HT-29 (cell line): ENCODE data around the gene ADGRD1. TPM values are rescaled to one million over a fixed set of nuclear protein-coding genes. Genes with fewer than 3 reads are reported as not detected.

Source experiments
- DNase-seq: peaks from one replicate; pipeline ENCODE4 v3.0.0-alpha.2; 2015; ENCODE audit warnings: low spot score
- small RNA-seq: library from RNA; depleted of rRNA; stranded (forward); fragments of <200 nt; gene quantifications from one replicate; pipeline ENCODE3, GENCODE V24; 2014
- total RNA-seq: library from RNA; depleted of rRNA; stranded (reverse); fragments of >200 nt; shearing (Covaris generic); gene quantifications from 2 replicates; pipeline ENCODE4 v1.2.3, GENCODE V29; 2014; rRNA removed

The ADGRD1 gene
- total RNA-seq, 1 experiment from 2014 or later = not detected

DNA sequence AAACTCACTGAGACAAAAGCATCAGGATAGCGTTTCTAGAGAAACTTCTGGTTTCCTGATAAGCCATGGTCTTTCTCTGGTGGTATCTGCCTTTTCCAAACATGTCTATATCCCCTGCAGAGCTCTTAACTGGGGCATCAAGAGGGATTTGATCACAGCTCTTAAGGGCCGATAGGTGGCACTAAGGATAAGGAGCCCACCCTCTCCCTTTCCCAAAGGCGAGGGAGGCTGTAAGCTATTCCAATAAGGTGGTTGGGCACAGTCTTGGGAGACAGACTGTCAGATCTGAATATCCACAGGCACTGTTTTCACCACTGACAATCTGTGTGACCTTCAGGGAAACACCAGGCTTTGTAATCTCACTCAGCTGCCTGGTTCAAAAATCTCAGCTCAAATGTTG is 206.0 kb downstream of the ADGRD1 start:
- peak; percentile 25 for DNase-seq

DNA sequence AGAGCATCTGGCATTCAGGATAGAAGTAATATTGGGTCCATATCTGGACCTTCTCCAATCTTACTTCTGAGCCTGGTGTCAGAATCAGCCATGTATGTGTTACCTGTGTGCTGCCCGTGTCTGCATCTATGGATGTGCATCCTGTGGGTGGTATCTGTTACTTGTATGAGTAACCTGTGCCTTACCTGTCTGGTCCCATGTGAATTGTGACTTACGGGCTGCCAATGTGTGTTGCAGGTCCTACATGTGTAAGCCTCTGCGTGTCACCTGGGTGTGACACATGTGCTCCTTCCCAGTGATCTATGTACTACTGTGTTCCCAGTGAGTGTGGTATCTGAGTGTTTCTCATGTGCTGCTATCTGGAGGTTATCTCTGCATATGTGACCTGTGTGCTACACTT is 208.4 kb downstream of the ADGRD1 start:
- no peak for DNase-seq

DNA sequence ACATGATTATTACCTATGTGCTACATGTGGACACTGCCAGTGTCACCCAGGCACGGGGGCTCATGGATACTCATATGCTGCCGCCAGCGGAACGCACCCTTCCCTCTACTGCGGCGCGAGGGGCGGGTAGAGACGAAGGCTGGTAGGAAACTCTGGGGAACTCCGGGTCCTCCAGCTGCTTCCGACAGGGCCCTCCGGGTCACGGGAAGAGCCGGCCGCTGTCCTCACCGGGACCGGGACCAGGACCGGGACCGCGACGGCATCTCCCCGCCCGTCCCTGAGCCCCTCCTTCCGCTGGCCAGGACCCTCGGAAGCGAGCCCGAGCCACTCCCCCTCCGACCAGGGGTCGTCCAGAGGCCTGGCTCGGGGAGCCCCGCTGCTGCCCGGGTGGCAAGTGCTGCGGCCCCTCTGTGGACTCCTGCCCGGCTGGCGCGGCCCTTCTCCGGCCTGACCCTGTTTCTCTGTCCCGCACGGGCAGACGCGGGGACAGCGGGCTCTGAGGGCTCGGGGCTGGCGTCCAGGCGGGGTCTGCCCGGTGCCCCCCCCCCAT is 209.6 kb downstream of the ADGRD1 start:
- DNase-seq = no peak

DNA sequence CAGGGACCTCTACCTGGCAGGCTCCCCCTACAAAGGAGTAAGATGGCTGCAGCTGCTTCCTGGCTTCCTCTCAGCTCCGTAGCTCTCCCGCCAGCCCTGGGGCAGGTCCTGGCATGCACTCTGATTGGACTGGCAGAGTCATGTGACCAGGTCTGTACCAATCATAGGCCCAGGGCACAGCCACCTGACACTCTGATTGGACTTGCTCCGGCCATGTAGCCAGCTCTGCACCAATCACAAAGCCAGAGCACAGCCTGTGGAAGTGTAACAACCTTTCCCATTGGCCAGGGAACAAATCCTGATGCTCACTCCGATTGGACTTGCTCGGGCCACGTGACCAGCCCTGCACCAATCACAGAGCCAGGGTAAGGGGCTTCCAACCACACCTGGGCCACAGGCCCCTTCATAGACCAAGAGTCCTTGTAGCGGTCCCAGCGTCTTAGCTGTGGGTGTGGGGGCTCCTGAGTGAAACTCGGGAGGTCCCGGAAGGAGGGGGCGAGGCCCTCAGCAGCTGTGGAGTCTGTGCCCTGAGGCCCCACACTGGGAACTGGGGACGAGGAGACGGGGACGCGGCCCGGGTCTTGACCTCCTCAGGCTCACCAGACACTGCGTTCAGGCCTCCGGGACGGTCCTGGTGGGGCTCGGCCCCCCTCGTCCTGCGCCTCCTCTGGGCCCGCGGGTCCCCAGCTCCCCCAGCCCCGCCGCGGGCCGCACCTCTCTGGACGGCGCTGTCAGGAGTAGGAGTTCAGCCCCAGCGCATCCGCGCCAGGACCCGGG is 210.6 kb downstream of the ADGRD1 start:
- no peak for DNase-seq

DNA sequence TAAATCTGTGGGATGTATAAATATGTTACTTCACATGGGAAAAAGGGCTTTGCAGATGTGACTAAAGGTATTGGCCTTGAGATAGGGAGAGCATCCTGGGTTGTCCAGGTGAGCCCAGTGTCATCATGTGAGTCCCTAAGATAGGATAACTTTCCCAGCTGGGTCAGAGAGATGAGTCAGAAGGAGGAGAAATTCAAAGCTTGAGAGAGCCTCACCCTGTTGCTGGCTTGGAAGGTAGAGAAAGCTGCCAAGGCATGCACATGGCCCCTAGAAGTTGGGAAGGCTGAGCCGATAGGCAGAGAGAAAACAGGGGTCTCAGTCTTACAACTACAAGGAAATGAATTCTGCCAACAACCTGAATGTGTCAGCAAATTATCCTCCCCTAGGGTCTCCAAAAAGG is 213.0 kb downstream of the ADGRD1 start:
- DNase-seq = no peak

DNA sequence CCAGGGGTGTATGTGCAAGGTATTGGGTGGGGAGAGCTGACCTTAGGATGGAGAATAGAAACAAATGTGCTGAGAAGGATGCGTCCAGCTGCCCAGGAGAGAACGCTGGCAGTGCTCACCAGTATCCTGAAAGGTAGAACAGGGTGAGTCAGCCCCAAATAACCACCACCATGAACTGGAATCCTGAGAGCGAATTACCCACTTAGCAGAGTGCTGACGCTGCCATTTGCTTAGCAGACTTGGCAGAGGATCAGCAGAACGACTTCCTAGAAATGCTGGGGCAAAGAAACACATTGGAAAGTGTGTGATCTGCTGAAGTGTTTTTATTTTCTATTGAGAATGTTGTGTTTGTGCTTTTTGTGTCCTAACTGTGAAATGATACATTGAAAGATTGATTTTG is 213.6 kb downstream of the ADGRD1 start:
- DNase-seq = no peak

DNA sequence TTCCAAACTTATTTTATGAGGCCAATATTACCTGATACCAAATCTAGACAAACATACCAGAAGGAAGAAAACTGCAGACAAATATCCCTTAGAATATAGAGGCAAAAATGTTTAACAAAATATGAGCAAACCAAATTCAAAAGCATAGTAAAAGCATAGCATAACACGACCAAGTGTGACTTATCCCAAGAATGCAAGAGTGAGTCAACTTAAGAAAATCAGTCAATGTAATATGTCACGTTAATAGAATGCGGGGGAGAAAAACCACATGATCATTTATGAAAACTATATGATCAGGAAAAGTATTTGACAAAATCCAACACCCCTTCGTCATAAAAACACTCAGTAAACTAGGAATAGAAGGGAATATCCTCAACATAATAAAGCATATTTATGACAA is 217.3 kb downstream of the ADGRD1 start:
- DNase-seq = no peak

DNA sequence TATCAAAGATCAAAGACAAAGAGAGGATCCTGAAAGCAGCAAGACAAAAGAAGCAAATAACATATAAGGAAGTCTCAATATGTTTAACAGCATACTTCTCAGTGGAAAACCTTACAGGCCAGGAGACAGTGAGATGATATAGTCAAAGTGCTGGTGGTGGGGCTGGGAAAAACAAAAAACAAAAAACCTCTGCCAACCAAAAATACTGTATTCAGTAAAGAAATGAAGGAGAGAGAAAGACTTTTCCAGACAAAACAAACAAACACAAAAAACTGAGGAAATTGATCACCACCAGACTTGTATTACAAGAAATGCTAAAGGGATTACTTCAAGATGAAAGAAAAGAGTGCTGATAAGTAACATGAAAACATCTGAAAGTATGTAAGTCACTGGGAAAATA is 221.2 kb downstream of the ADGRD1 start:
- DNase-seq = no peak

DNA sequence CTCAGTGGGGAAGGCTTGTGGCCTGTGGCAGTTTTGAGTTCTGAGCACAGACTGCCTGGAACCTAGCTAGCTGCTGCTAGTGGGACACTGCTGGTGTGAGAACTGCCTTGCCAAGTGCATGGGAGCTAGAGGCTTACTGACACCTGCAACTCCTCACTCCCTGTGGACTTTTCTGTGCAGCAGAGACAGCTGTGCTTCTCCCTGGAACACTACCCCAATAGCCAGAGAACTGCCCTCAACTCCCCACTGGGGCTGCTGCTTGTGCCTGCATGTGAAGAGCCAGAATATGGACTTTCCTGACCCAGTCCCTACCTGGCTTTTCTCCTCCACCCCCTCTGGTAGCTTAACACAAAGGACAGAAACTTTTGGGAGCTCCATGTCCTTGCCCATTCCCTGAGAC is 222.6 kb downstream of the ADGRD1 start:
- no peak for DNase-seq

DNA sequence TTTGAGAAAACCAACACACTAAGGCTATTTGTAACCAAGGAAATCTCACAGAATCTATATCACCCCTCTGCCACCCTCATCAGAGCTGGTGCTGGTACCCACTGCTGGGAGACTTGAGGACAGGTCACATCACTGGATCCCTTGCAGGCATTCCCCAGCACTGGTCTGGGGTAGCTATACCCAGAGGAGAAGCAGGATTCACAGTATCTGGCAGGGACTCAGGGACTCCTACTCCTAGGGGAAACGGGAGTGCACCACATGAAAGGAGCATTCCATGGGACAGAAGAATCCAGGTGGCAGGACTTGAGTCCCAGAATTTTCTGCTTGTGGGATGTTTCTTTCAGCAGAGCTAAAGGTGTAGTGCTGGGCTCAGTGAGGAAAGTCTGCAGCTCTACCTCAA is 223.2 kb downstream of the ADGRD1 start:
- DNase-seq = no peak

DNA sequence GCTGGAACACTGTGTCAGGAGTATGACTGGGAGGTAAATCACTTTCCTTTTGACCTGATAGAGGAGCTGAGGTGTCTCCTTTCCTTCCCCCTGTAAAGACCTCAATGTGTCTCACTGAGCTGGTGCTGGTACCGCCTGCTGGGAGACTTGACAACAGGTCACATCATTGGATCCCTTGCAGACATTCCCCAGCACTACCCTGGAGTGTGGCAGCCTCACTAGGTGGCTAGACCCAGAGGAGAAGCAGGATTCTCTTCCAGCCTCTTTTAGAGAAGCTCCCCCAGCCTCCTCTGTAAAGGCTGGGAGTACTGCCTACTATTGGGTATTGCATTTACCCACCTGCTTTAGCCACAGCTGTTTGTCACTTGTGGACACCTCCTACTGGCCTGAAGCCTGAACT is 223.9 kb downstream of the ADGRD1 start:
- no peak for DNase-seq

DNA sequence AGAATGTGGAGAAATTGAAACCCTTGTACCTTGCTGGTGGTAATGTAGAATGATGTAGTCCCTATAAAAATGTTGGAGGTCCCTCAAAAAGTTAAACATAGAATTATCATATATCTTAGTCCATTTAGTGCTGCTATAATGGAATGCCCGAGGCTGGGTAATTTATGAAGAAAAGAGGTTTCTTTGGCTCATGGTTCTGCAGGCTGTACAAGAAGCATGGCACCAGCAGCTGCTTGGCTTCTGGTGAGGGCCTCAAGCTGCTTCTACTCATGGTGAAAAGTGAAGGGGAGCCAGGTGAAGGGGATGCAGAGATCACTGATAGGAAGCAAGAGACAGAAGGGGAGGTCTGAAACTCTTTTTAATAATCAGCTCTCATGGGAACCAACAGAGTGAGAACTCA is 233.9 kb downstream of the ADGRD1 start:
- DNase-seq = no peak

DNA sequence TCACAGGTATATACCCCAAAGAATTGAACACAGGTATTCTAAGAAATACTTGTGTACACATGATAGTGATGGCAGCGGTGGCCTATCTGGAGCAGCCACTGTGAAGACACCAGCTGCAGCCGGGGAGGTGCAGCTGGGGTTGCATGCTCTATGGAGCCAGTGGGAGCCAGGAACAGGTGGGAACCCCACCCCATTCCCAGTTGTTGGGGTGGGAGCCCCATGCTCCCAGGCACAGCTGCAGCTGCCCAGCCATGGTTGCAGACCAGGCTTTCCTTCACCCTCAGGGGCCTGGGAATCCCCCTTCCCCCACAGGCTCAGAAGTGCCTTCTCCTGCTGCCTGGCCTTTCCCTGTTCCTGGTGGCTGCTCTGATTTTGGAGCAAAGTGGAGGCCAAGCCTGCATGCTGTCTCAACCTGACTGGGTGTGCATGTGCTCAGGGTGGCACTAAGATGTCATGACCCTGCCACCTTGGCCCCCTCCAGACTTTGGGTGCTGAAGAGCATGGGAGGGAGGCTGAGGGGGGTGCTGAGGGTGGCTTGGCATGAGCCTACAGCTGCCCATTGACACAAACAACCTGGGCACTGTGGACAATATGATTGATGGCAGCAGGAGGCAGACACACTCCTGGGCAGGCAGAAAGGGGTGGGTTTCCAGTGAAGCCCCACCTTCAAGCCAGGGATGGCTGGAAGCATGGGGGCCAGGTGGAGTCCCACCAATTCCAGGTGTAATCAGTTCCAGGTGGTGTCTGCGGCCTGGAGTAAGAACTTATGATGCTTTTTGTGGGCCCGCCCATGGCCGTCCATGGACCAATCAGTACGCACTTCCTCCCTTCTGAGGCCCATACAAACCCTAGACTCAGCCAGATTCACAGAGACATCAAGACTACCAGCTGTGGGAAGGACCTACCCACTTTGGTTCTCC is 234.7 kb downstream of the ADGRD1 start:
- no peak for DNase-seq

DNA sequence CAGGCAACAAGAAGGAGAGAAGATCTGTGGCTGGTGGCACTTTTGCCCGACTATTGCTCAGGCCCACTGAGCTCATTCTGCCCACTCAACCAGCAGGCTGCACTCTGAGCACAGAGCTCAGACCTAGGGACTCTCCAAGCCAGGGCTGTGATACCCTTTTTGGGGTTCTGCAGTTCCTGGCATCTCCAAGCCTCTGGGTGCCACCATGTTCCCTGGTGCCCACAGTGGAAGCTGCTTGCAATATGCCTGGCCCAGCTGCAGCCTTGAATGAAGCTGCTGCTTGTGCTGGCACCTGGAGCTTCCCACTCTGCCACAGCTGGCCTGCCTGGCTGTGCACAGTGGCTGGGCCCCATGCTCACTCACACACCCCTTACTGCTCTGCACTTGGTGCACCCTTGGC is 236.1 kb downstream of the ADGRD1 start:
- no peak for DNase-seq

DNA sequence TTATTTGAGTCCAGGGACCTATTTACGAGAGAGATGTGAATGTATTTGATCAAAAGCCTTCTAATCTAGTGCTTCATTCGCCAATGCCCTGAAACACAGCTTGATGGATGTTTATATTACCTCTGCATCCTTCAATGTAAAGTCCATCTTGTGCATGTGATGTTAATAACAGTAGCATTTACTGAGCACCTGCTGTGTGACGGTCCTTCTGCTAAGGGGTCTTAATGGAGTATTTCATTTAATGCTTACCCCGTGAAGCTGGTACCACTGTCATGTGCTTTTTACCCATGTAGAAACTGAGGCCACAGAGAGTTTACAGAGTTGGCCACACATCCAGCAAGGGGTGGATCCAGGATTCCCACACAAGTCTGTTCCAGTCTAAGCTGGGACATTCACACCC is 237.3 kb downstream of the ADGRD1 start:
- no peak for DNase-seq

Small RNA genes lying within 50 kb of the gene (small RNA-seq; reads per million reads assigned to genes)
- gene RF00019 = not detected

Other genes with a start within 250 kb of the ADGRD1 start
- 0.34 and 0.97 TPM in 2 replicates for gene RIMBP2, start 237.6 kb upstream of the ADGRD1 start, total RNA-seq
- gene STX2, start 114.7 kb upstream of the ADGRD1 start, total RNA-seq = 5.5 and 5.8 TPM in 2 replicates
- gene RAN, start 81.8 kb upstream of the ADGRD1 start, total RNA-seq = 1,255 and 1,381 TPM in 2 replicates